Activated CD4-positive, alpha-beta T cell treated with anti-CD3 and anti-CD28 coated beads for 36 hours (primary cell): ENCODE measurements around the gene HOXB5. TPM values are rescaled to one million over a fixed set of nuclear protein-coding genes. Genes with fewer than 3 reads are reported as not detected.

Experiments used
- ATAC-seq: fragments of 200-7000 bp; cut with Tn5 transposase; one replicate; pipeline ENCODE4 v1.10.0; 2021; ENCODE audit warnings: mild to moderate bottlenecking, moderate library complexity
- CTCF ChIA-PET: fragments of 350-600 bp; sonication (Branson Sonifier 250); formaldehyde crosslinking; loops from one replicate; lab custom pipeline; 2021; ENCODE audit warnings: antibody characterized with exemption; lab: Charles Lee
- POLR2A ChIA-PET: fragments of 350-600 bp; sonication (Branson Sonifier 250); formaldehyde crosslinking; loops from one replicate; lab custom pipeline; 2021; ENCODE audit warnings: antibody characterized with exemption, inconsistent platforms; lab: Charles Lee
- DNase-seq: peaks from one replicate; pipeline ENCODE4 v3.0.0-alpha.2; 2020
- H3K27ac Mint-ChIP-seq: one replicate; pipeline ENCODE4 v1.8.0; 2021; ENCODE audit warnings: mixed read lengths
- H3K27me3 Mint-ChIP-seq: one replicate; pipeline ENCODE4 v1.8.0; 2021; ENCODE audit warnings: mixed read lengths
- H3K36me3 Mint-ChIP-seq: one replicate; pipeline ENCODE4 v1.8.0; 2021; ENCODE audit warnings: low read depth, mixed read lengths
- H3K4me1 Mint-ChIP-seq: one replicate; pipeline ENCODE4 v1.8.0; 2021; ENCODE audit warnings: mixed read lengths
- H3K4me3 Mint-ChIP-seq: one replicate; pipeline ENCODE4 v1.8.0; 2021; ENCODE audit warnings: mild to moderate bottlenecking, moderate library complexity, mixed read lengths
- H3K9me3 Mint-ChIP-seq: one replicate; pipeline ENCODE4 v1.8.0; 2021; ENCODE audit warnings: low read depth, mixed read lengths
- intact Hi-C, 2 experiments: fragments of 100-400 bp; cut with DNase I in 1 of 2; cut with micrococcal nuclease in 1 of 2; formaldehyde crosslinking; loops; one replicate each; pipeline versions ENCODE4 v1.14.2 to v1.15.1; 2022 to 2024; cut with DNase I, micrococcal nuclease
- total RNA-seq, 2 experiments: library from RNA; stranded (reverse); gene quantifications; one replicate each; pipeline ENCODE4 v1.2.3, GENCODE V29; 2021

The HOXB5 gene
- total RNA-seq, 2 experiments from 2014 or later = not detected

GRCh38 chr17:48568499-48569239 lies 24.9 kb downstream of the HOXB5 start:
- Mint-ChIP-seq H3K27ac (no peak overlapping the region), H3K4me3 (no peak overlapping the region), H3K27me3 (peaks cover 22% of the 10 kb centered on the region), H3K4me1 (peaks cover 5% of the 10 kb centered on the region), H3K9me3 (no peaks in the 10 kb centered on the region), H3K36me3 (no peaks in the 10 kb centered on the region)
- no peak for ATAC-seq
- no peak for DNase-seq
- ChIA-PET CTCF (interaction anchor here (0.6 to 1.2 kb wide), 6 partner anchors 9 to 1171 kb away, joined by 3 to 4 read pairs (median 3); no protein-coding TSS in a partner anchor), POLR2A (no interaction called here)
- intact Hi-C loops = no loop called here

GRCh38 chr17:48567646-48568354 lies 25.8 kb downstream of the HOXB5 start:
- H3K27ac Mint-ChIP-seq = no peak overlapping the region
- H3K27me3 Mint-ChIP-seq = peaks cover 26% of the 10 kb centered on the region
- ATAC-seq = no peak
- no peaks in the 10 kb centered on the region for H3K36me3 Mint-ChIP-seq
- ChIA-PET CTCF (interaction anchor here (0.7 to 1.2 kb wide), 6 partner anchors 8 to 1172 kb away, joined by 3 read pairs; no protein-coding TSS in a partner anchor), POLR2A (no interaction called here)
- no peak overlapping the region for H3K4me3 Mint-ChIP-seq
- H3K4me1 Mint-ChIP-seq = peaks cover 5% of the 10 kb centered on the region
- intact Hi-C loops = no loop called here
- no peaks in the 10 kb centered on the region for H3K9me3 Mint-ChIP-seq
- no peak for DNase-seq

GRCh38 chr17:48567209-48567608 lies 26.4 kb downstream of the HOXB5 start:
- no peaks in the 10 kb centered on the region for H3K36me3 Mint-ChIP-seq
- H3K4me1 Mint-ChIP-seq = peaks cover 5% of the 10 kb centered on the region
- H3K4me3 Mint-ChIP-seq = no peak overlapping the region
- H3K9me3 Mint-ChIP-seq = no peaks in the 10 kb centered on the region
- intact Hi-C loops = no loop called here
- no peak overlapping the region for H3K27ac Mint-ChIP-seq
- peaks cover 31% of the 10 kb centered on the region for H3K27me3 Mint-ChIP-seq
- CTCF ChIA-PET = interaction anchor here (0.7 to 1.2 kb wide), 3 partner anchors 8 to 232 kb away, joined by 3 read pairs; no protein-coding TSS in a partner anchor
- ATAC-seq = no peak
- no peak for DNase-seq
- POLR2A ChIA-PET = no interaction called here

GRCh38 chr17:48566717-48567116 lies 26.9 kb downstream of the HOXB5 start:
- ChIA-PET POLR2A (interaction anchor here (0.6 kb wide), 1 partner anchor 181 kb away, joined by 3 read pairs; no protein-coding TSS in a partner anchor), CTCF (interaction anchor here (0.6 to 1.1 kb wide), 3 partner anchors 10 to 490 kb away, joined by 3 to 5 read pairs (median 4); no protein-coding TSS in a partner anchor)
- H3K9me3 Mint-ChIP-seq = no peaks in the 10 kb centered on the region
- no peak overlapping the region for H3K27ac Mint-ChIP-seq
- peaks cover 31% of the 10 kb centered on the region for H3K27me3 Mint-ChIP-seq
- intact Hi-C loops = no loop called here
- DNase-seq (no peak), ATAC-seq (no peak)
- peaks cover 5% of the 10 kb centered on the region for H3K4me1 Mint-ChIP-seq
- no peak overlapping the region for H3K4me3 Mint-ChIP-seq
- H3K36me3 Mint-ChIP-seq = no peaks in the 10 kb centered on the region

- POLR2A ChIA-PET = interaction anchor here (0.6 kb wide), 2 partner anchors 180 to 1221 kb away, joined by 3 to 4 read pairs; no protein-coding TSS in a partner anchor
- no peak overlapping the region for H3K27ac Mint-ChIP-seq
- intact Hi-C loops = no loop called here
- CTCF ChIA-PET = interaction anchor here (0.6 to 1.1 kb wide), 3 partner anchors 9 to 489 kb away, joined by 3 to 5 read pairs (median 4); no protein-coding TSS in a partner anchor
- H3K27me3 Mint-ChIP-seq = peaks cover 31% of the 10 kb centered on the region
- no peaks in the 10 kb centered on the region for H3K36me3 Mint-ChIP-seq
- H3K9me3 Mint-ChIP-seq = no peaks in the 10 kb centered on the region
- no peak for DNase-seq
- no peak for ATAC-seq
- H3K4me3 Mint-ChIP-seq = no peak overlapping the region
- H3K4me1 Mint-ChIP-seq = peaks cover 5% of the 10 kb centered on the region
Observed at GRCh38 chr17:48565925-48566710, 27.5 kb downstream of the HOXB5 start.

- no peaks in the 10 kb centered on the region for H3K9me3 Mint-ChIP-seq
- intact Hi-C loops = no loop called here
- no peak for DNase-seq
- ATAC-seq = no peak
- peaks cover 29% of the 10 kb centered on the region for H3K27me3 Mint-ChIP-seq
- H3K4me1 Mint-ChIP-seq = peaks cover 5% of the 10 kb centered on the region
- H3K4me3 Mint-ChIP-seq = no peak overlapping the region
- no peak overlapping the region for H3K27ac Mint-ChIP-seq
- ChIA-PET CTCF (interaction anchor here (0.7 kb wide), 1 partner anchor 204 kb away, joined by 3 read pairs; no protein-coding TSS in a partner anchor), POLR2A (no interaction called here)
- H3K36me3 Mint-ChIP-seq = no peaks in the 10 kb centered on the region
Observed at GRCh38 chr17:48565022-48565554, 28.5 kb downstream of the HOXB5 start.

- CTCF ChIA-PET = interaction anchor here (0.7 kb wide), 1 partner anchor 205 kb away, joined by 3 read pairs; no protein-coding TSS in a partner anchor
Observed at GRCh38 chr17:48564188-48565021, 29.2 kb downstream of the HOXB5 start.

GRCh38 chr17:48563867-48564187 lies 29.8 kb downstream of the HOXB5 start:
- no peaks in the 10 kb centered on the region for H3K9me3 Mint-ChIP-seq
- no peak overlapping the region for H3K4me3 Mint-ChIP-seq
- peaks cover 5% of the 10 kb centered on the region for H3K4me1 Mint-ChIP-seq
- CTCF ChIA-PET = no interaction called here
- DNase-seq (no peak), ATAC-seq (no peak)
- H3K36me3 Mint-ChIP-seq = no peaks in the 10 kb centered on the region
- no peak overlapping the region for H3K27ac Mint-ChIP-seq
- POLR2A ChIA-PET = no interaction called here
- peaks cover 21% of the 10 kb centered on the region for H3K27me3 Mint-ChIP-seq
- intact Hi-C loops = no loop called here

More at GRCh38 chr17:48564188-48565021, 29.2 kb downstream of the HOXB5 start:
- POLR2A ChIA-PET = no interaction called here
- H3K27ac Mint-ChIP-seq = no peak overlapping the region
- ATAC-seq = no peak
- no peaks in the 10 kb centered on the region for H3K36me3 Mint-ChIP-seq
- H3K4me3 Mint-ChIP-seq = no peak overlapping the region
- intact Hi-C loops = no loop called here
- H3K27me3 Mint-ChIP-seq = peaks cover 25% of the 10 kb centered on the region
- H3K9me3 Mint-ChIP-seq = no peaks in the 10 kb centered on the region
- peaks cover 5% of the 10 kb centered on the region for H3K4me1 Mint-ChIP-seq
- DNase-seq = no peak

- DNase-seq = no peak
- intact Hi-C loops = no loop called here
- peaks cover 2% of the 10 kb centered on the region for H3K4me1 Mint-ChIP-seq
- H3K27ac Mint-ChIP-seq = no peak overlapping the region
- no peaks in the 10 kb centered on the region for H3K9me3 Mint-ChIP-seq
- peaks cover 22% of the 10 kb centered on the region for H3K27me3 Mint-ChIP-seq
- no peak for ATAC-seq
- no peaks in the 10 kb centered on the region for H3K36me3 Mint-ChIP-seq
- POLR2A ChIA-PET = no interaction called here
- no peak overlapping the region for H3K4me3 Mint-ChIP-seq
- CTCF ChIA-PET = no interaction called here
Observed at GRCh38 chr17:48563385-48563838, 30.2 kb downstream of the HOXB5 start.

GRCh38 chr17:48562934-48563333 lies 30.6 kb downstream of the HOXB5 start:
- CTCF ChIA-PET = interaction anchor here (0.6 kb wide), 1 partner anchor 87 kb away, joined by 3 read pairs; no protein-coding TSS in a partner anchor
- Mint-ChIP-seq H3K9me3 (no peaks in the 10 kb centered on the region), H3K36me3 (no peaks in the 10 kb centered on the region), H3K27me3 (peaks cover 20% of the 10 kb centered on the region), H3K27ac (no peak overlapping the region), H3K4me3 (no peak overlapping the region), H3K4me1 (no peaks in the 10 kb centered on the region)
- DNase-seq (no peak), ATAC-seq (no peak)
- intact Hi-C loops = no loop called here
- POLR2A ChIA-PET = no interaction called here
